Activated T-helper 9 cell treated with anti-CD3 and anti-CD28 coated beads, Interleukin-2, amount 50 U/mL, for 16 hours (primary cell): ENCODE data around the gene TUBGCP2.

Experiments
- DNase-seq: peaks from one replicate; pipeline ENCODE4 v3.0.0-alpha.2; 2020; ENCODE audit warnings: low read depth

The TUBGCP2 gene

GRCh38 chr10:133278577-133279265 is 30.0 kb downstream of the TUBGCP2 start:
- DNase-seq, result peak; percentile 36

- no peak for DNase-seq
These were observed 30.6 kb downstream of the TUBGCP2 start for GRCh38 chr10:133277993-133278576.

GRCh38 chr10:133277277-133277992 is 31.2 kb downstream of the TUBGCP2 start:
- DNase-seq, result no peak

- DNase-seq, result peak; percentile 60
These were observed 32.1 kb downstream of the TUBGCP2 start, which contains the start of gene ADAM8 for GRCh38 chr10:133276435-133277201. Gene ADAM8, minus strand, starts transcription at chr10:133276868. Its CDS starts 51 bp downstream, at chr10:133276817.

GRCh38 chr10:133276100-133276434 is 32.6 kb downstream of the TUBGCP2 start:
- no peak for DNase-seq

GRCh38 chr10:133275684-133276092 is 33.0 kb downstream of the TUBGCP2 start:
- DNase-seq, result no peak

- DNase-seq, result peak; percentile 80
These were observed 33.7 kb downstream of the TUBGCP2 start for GRCh38 chr10:133274751-133275683.

- DNase-seq, result no peak
These were observed 35.0 kb downstream of the TUBGCP2 start for GRCh38 chr10:133273534-133274143.

GRCh38 chr10:133272964-133273420 is 35.7 kb downstream of the TUBGCP2 start:
- no peak for DNase-seq

- DNase-seq, result no peak
These were observed 36.2 kb downstream of the TUBGCP2 start for GRCh38 chr10:133272301-133272963.

GRCh38 chr10:133271521-133272300 is 37.0 kb downstream of the TUBGCP2 start:
- DNase-seq, result no peak

GRCh38 chr10:133270773-133271297 is 37.8 kb downstream of the TUBGCP2 start:
- no peak for DNase-seq

- DNase-seq, result no peak
These were observed 38.5 kb downstream of the TUBGCP2 start for GRCh38 chr10:133270204-133270603.

GRCh38 chr10:133269367-133269766 is 39.3 kb downstream of the TUBGCP2 start:
- no peak for DNase-seq

GRCh38 chr10:133268532-133268931 is 40.1 kb downstream of the TUBGCP2 start:
- no peak for DNase-seq

GRCh38 chr10:133267829-133268228 is 40.8 kb downstream of the TUBGCP2 start:
- no peak for DNase-seq

GRCh38 chr10:133267293-133267692 is 41.4 kb downstream of the TUBGCP2 start:
- no peak for DNase-seq

- no peak for DNase-seq
These were observed 42.4 kb downstream of the TUBGCP2 start for GRCh38 chr10:133266056-133266795.
